Measurements from ENCODE around the gene TSPEAR. TPM values are rescaled to one million over a fixed set of nuclear protein-coding genes. Genes with fewer than 3 reads are reported as not detected.

TSPEAR gene
- polyA plus RNA-seq, 1 of the 3 experiments (the other 2 are of a cell fraction) = 0.08 TPM

- TF ChIP-seq, protein P1, sequence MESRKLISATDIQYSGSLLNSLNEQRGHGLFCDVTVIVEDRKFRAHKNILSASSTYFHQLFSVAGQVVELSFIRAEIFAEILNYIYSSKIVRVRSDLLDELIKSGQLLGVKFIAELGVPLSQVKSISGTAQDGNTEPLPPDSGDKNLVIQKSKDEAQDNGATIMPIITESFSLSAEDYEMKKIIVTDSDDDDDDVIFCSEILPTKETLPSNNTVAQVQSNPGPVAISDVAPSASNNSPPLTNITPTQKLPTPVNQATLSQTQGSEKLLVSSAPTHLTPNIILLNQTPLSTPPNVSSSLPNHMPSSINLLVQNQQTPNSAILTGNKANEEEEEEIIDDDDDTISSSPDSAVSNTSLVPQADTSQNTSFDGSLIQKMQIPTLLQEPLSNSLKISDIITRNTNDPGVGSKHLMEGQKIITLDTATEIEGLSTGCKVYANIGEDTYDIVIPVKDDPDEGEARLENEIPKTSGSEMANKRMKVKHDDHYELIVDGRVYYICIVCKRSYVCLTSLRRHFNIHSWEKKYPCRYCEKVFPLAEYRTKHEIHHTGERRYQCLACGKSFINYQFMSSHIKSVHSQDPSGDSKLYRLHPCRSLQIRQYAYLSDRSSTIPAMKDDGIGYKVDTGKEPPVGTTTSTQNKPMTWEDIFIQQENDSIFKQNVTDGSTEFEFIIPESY (IDR thresholded peaks at IDR 0.05; ENCODE audit: borderline replicate concordance, low read depth) = no peak
- TF ChIP-seq RXRA (IDR thresholded peaks at IDR 0.05; ENCODE audit: borderline replicate concordance, low read depth) = no peak
- TF ChIP-seq TCF12 (IDR thresholded peaks at IDR 0.05) = no peak
- TF ChIP-seq SIN3A (IDR thresholded peaks at IDR 0.05; ENCODE audit: borderline replicate concordance, low read depth, low read length) = no peak
- no peak for TF ChIP-seq ELF1 (IDR thresholded peaks at IDR 0.05)
- TF ChIP-seq RAD21 (IDR thresholded peaks at IDR 0.05; ENCODE audit: low read length) = no peak
Observed at GRCh38 chr21:44527983-44528633, 183.3 kb downstream of the TSPEAR start (continued).

DNA sequence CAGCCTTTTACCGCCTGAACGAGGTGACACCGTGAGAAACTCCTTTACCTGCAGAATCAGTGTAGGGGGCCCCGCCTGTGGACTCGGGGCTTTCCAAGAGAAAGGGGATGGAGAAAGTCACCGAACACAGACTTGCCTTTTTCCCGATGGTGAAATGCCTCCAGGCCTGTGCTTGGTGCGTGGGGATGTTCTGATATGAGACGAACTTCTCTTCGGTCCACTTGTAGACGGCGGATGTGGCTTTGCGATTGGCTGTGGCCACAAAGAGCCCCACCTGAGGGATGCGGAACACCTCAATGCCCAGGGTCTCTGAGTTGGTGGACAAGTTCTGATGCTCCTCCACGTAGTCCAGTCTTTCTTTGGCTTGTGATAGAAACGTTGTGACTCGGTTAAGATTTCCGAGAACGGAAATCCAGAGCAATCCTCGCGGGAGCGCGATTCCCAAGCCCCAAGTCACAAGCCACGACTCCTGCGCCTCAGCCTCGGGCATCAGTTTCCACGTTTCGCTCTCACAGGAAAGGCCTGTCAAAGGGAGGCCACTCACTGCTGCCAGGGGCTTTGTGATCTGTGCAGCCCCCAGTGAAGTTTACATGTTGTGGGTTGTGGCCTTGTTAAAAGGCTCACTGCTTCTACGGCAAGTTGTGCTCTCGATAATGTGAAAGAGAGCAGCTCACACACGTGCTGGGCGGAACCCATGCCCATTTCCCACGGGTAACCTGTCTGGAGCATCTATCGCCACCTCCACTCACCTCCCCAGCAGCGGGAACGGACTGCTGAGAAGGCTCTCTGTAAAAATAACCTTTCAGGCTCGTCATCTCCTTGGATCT is 184.0 kb downstream of the TSPEAR start:
- ChIA-PET POLR2A (no interaction called here), CTCF (no interaction called here)
- H2AFZ ChIP-seq (ENCODE audit: low read depth) = no peak overlapping the region
- no peaks in the 10 kb centered on the region; a peak in 1 of 4 replicates for H3K4me1 ChIP-seq (ENCODE audit: control insufficient read depth in 1 of 2, insufficient read depth in 2 of 2, low read depth in 1 of 2, low read length in 1 of 2)
- no peak overlapping the region for H3K4me3 ChIP-seq (ENCODE audit: low read depth in 2 of 2, low read length in 1 of 2)
- no peaks in the 10 kb centered on the region for H3K9me3 ChIP-seq
- no peaks in the 10 kb centered on the region for H4K20me1 ChIP-seq (ENCODE audit: insufficient read depth)
- no peak for TF ChIP-seq FOXM1 (IDR thresholded peaks at IDR 0.05; ENCODE audit: low read depth)
- no peak for TF ChIP-seq TEAD4 (IDR thresholded peaks at IDR 0.05; ENCODE audit: borderline replicate concordance, insufficient read depth)
- no peak for TF ChIP-seq ELF1 (IDR thresholded peaks at IDR 0.05)
- no peak for TF ChIP-seq MEF2A (IDR thresholded peaks at IDR 0.05; ENCODE audit: borderline replicate concordance, low read depth)
- TF ChIP-seq POLR2AphosphoS5 (IDR thresholded peaks at IDR 0.05; ENCODE audit: low read depth, low read length) = no peak
- H3K9me2 ChIP-seq = no peaks in the 10 kb centered on the region
- no peaks in the 10 kb centered on the region for H3K36me3 ChIP-seq (replicated peaks in 1 of 2; ENCODE audit: control insufficient read depth in 1 of 2, insufficient read depth in 2 of 2, low read length in 1 of 2)
- no peak overlapping the region for H3K4me2 ChIP-seq
- H3K79me2 ChIP-seq (ENCODE audit: insufficient read depth) = no peaks in the 10 kb centered on the region
- no peak overlapping the region for H3K9ac ChIP-seq
- H3F3A ChIP-seq (replicated peaks; ENCODE audit: insufficient read depth) = no peaks in the 10 kb centered on the region
- peaks cover 24% of the 10 kb centered on the region; the same call in 1 of the 2 replicates for H3K27me3 ChIP-seq (ENCODE audit: insufficient read depth)
- no peak overlapping the region for H3K27ac ChIP-seq (ENCODE audit: low read depth in 2 of 2, low read length in 1 of 2)
- 47% methylated on average over 21 of the region's 37 CpGs for WGBS (ENCODE audit: low lambda C conversion rate)
- no peak for DNase-seq

DNA sequence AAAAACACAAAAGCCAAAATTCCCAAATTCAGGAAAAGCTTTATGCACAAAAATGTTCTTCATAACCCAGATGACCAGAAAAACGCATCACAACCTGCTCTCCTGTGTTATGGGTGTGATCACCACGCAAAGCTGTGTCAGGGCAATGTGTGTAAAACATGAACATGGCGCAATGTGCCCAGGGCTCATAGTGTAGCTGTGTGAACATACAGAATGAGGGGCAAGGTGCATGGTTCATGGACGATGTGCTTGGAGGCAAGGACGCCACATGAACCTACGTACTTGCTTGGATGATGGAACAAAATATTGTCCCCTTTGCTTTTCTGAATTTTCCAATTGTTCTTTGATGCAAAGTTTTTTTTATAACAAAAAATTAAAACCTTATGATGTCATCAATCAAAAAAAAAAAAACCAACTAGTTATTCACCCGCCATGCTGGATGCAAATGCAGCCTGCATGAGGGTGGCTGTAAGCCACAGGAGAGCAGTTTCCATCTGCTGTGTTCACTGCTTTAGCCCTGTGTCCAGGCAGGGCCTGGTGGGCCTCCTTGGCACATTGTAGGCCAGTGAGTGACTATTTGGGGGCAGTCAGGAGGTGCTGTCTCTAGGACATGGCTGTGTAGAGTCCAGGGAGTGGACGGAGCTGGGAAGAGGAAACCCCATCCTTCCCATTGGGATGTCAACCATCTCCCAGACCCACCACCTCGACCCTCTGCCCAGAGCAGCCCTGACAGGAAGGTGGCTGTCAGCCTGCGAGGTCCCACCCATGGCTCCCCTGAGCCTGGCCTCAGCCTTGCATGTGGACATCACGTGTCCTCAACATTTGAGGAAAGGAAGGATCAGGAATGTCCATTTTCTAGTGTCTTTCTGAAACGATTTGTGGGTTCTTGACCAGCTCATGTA is 185.0 kb downstream of the TSPEAR start:
- H3K9me3 ChIP-seq = no peaks in the 10 kb centered on the region
- no peak overlapping the region for H2AFZ ChIP-seq (ENCODE audit: low read depth)
- H3K4me2 ChIP-seq = no peak overlapping the region
- no peaks in the 10 kb centered on the region for H3K9me2 ChIP-seq
- H3K27ac ChIP-seq (ENCODE audit: low read depth in 2 of 2, low read length in 1 of 2) = no peak overlapping the region
- H3K79me2 ChIP-seq (ENCODE audit: insufficient read depth) = no peaks in the 10 kb centered on the region
- 45% methylated on average over 12 of the region's 12 CpGs for WGBS (ENCODE audit: low lambda C conversion rate)
- TF ChIP-seq RFX5 (IDR thresholded peaks at IDR 0.05; ENCODE audit: low read length) = no peak
- no peak for TF ChIP-seq TCF12 (IDR thresholded peaks at IDR 0.05)
- no peaks in the 10 kb centered on the region for H4K20me1 ChIP-seq (ENCODE audit: insufficient read depth)
- no peaks in the 10 kb centered on the region for H3K36me3 ChIP-seq (replicated peaks in 1 of 2; ENCODE audit: control insufficient read depth in 1 of 2, insufficient read depth in 2 of 2, low read length in 1 of 2)
- ChIA-PET POLR2A (no interaction called here), CTCF (no interaction called here)
- H3K4me3 ChIP-seq (ENCODE audit: low read depth in 2 of 2, low read length in 1 of 2) = no peak overlapping the region
- H3K9ac ChIP-seq = no peak overlapping the region
- H3K4me1 ChIP-seq (ENCODE audit: control insufficient read depth in 1 of 2, insufficient read depth in 2 of 2, low read depth in 1 of 2, low read length in 1 of 2) = no peaks in the 10 kb centered on the region; a peak in 1 of 4 replicates
- H3K27me3 ChIP-seq (ENCODE audit: insufficient read depth) = peaks cover 13% of the 10 kb centered on the region; the same call in 1 of the 2 replicates
- H3F3A ChIP-seq (replicated peaks; ENCODE audit: insufficient read depth) = no peaks in the 10 kb centered on the region
- DNase-seq = no peak

Measured in SK-N-SH (cell line).